GM18951 (cell line): ENCODE data around the gene JARID2.

Source experiments
- POLR2A ChIP-seq: IDR thresholded peaks from 4 replicates; pipeline ENCODE4 v1.6.1; 2011; ENCODE audit warnings: mild to moderate bottlenecking; ENCODE audit not compliant: insufficient read length, insufficient read depth; ENCODE audit errors: extremely low read depth
- in situ Hi-C: fragments of 300-500 bp; cut with MboI; formaldehyde crosslinking; loops from one replicate; pipeline ENCODE4 v1.12.0; 2022; ENCODE audit warnings: low sequenced_read_pairs, mixed read lengths, inconsistent platforms; ENCODE audit not compliant: unreplicated experiment

JARID2 gene

DNA sequence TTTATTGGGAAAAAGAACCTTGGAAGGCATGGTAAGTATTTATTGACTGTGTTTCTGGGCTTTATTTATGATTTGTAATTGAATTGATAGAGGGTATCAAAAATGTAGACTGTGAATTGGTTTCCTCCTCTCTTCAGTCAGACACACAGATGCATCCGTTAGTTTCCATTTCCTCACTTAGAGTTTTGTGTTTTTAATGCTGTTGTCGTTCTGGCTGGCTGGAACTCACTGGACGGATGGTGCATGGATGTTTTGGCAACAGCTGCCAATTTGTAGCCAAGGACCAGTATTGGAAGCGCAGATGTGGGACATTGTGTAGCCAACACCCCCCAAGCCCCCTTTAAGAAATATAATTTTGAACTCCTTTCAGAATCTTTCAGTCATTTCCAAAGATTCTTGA is 134.5 kb downstream of the JARID2 start:
- no peak for TF ChIP-seq POLR2A
- in situ Hi-C loops = no loop called here

DNA sequence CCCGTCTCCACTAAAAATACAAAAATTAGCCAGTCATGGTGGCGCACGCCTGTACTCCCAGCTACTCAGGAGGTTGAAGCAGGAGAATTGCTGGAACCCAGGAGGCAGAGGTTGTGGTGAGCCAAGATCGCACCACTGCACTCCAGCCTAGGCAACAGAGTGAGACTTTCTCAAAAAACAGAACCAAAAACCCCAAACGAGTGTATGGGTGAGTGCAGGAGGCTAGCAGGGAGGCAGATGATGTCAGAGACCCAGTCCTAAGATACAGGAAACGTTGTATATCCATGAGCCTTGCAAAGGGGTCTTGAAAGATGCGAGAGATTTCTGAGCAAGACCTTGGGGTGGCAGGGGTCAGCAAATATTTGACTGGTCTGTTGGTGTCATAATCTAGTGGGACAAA is 136.2 kb downstream of the JARID2 start:
- in situ Hi-C loops = no loop called here

DNA sequence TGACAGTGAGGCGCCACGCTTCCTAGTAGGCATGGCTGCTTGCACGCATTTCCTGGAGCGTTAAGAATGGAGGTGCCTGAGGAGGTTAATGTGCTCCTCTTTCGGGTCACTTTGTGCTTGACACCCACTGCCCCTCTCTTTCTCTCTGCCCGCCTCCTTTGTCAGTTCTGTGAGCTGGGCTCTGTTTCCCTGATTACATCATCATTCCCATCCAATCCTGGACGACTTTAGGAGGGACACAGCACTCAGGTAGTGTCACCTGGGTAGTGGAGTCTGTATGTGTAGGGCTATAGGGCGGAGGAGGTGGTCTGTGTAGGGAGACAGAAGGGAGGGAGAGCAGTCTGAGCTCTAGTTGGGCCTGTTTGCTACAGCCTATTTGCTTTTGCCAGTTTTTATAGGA is 136.8 kb downstream of the JARID2 start:
- TF ChIP-seq POLR2A = no peak
- in situ Hi-C loops = no loop called here

More for the DNA sequence above, 136.2 kb downstream of the JARID2 start:
- TF ChIP-seq POLR2A = no peak

DNA sequence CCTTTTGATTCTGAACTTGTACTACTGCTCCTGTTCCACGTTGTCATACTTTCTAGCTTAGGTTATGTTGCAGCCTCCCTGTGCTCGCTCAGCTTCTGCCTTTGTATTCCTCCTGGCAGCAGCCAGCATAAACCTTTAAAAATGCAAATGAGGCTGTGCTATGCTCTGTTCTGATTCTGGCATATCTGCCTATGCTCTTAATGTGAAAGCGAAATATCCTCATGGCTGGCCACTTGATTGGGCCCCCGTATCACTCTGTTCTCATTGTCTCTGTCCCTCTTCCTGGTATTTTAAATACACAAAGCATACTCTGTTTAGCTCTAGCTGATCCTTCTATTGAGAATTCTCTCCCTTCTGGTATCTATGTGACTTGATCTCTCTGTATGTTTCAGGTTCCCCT is 139.0 kb downstream of the JARID2 start:
- TF ChIP-seq POLR2A = no peak
- in situ Hi-C loops = no loop called here

DNA sequence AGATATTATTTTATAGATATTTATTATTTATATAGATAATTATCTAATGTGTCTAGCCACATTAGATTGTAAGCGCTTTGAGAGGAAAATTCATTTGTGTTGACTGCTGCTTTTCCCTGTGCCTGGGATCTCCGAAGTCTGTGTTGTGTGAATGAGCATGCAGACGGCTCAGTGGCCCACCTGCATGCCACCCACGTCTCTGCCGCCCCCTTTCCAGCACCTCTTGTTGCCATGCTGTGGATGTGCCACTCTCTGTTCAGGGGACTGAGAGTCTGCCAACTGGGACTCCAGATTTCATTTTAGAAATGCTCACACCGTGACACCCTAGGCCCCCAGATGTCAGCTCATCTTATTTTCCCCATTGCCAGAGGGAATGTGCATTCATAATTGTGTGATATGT is 139.7 kb downstream of the JARID2 start:
- no peak for TF ChIP-seq POLR2A
- in situ Hi-C loops = no loop called here

DNA sequence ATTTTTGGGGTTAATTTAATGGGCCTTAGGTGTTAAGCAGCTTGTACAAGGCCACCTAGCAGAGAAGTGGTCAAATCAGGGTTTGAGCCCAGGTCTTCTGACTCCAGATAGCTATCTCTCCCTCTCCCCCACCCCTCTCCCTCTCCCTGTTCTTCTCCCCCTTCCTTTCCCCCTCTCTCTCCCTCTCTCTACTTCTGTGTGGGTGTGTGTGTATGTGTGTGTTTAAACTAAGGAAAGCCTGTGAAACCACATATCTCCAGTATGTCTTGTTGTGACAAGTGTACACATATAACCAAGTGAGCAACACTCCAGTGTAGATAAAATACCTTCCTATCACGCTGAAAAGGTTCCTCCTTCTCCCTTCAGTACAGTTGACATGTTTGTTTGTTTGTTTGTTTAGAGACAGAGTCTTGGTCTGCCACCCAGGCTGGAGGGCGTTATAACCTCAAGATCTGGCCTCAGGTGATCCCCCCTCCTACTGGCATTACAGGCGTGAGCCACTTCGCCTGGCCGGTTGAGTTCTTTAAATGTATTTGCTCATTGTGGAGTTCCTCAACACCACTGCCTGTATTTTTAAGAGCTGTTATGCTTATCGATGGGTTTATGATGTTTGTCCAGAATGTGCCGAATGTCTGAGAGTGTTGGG is 140.4 kb downstream of the JARID2 start:
- no peak for TF ChIP-seq POLR2A
- in situ Hi-C loops = no loop called here

DNA sequence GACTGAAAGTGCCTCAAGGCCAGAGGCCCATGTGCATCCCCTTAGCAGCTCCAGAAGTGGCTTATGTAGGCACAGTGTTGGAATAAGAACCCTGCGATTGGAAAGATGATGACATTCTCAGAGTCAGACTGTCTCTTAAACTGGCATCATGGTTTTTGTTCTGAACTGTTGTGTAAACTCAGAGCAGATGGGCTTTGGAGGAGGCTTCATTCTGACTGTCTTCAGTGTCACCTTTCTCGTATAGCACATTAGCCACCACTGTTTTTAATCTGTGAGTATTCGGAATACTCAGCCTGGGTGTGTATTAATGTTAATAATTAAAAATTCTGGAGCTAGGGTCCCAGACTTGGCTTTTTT is 140.9 kb downstream of the JARID2 start:
- in situ Hi-C loops = no loop called here

DNA sequence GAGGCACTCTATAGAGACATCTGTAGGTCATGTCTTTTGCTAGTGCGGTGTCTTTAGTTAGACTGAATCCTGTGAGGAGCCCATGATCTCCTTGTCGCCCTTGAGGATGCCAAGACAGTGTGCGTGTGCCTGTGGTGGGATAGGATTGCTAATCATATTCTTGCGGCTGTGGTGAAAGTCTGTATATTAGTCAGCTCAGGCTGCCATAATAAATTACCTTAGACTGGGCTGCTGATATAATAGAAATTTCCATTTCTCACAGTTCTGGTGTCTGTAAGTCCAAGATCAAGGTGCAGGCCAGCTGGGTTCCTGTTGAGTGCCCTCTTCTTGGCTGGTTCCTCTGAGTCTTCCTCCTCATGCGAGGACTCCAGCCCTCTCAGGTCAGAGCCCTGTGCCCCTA is 141.2 kb downstream of the JARID2 start:
- no peak for TF ChIP-seq POLR2A
- in situ Hi-C loops = no loop called here

More for the DNA sequence above, 140.9 kb downstream of the JARID2 start:
- TF ChIP-seq POLR2A = no peak

DNA sequence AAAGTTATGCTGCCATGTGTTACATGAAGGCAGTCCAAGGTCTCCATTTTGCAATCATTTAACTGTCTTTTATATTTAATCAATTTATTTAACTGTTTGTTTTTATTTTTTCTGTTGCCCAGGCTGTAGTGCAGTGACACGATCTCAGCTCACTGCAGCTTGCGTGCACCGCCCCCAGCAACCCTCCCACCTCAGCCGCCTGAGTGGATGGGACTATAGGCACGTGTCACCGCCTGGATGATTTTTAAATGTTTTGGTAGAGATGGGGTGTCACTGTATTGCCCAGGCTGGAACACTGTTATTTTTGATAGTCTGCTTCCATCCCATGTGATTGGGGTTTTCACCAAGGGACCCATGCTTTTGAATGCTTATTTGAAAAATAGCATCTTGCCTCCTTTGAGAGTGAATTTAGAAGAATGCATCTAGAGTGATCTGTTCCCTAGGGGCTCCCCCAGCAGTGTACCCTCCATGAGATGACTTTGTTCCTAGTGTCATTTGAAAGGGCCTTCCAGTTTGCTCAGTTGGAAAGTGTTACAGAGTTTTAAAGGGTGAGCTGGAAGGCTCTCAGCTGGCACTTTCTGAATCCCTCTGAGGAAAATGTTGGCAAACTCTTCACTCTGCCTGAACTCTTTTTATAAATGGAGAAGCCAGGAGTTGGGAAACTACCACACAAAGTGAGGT is 143.4 kb downstream of the JARID2 start:
- in situ Hi-C loops = no loop called here
- no peak for TF ChIP-seq POLR2A

DNA sequence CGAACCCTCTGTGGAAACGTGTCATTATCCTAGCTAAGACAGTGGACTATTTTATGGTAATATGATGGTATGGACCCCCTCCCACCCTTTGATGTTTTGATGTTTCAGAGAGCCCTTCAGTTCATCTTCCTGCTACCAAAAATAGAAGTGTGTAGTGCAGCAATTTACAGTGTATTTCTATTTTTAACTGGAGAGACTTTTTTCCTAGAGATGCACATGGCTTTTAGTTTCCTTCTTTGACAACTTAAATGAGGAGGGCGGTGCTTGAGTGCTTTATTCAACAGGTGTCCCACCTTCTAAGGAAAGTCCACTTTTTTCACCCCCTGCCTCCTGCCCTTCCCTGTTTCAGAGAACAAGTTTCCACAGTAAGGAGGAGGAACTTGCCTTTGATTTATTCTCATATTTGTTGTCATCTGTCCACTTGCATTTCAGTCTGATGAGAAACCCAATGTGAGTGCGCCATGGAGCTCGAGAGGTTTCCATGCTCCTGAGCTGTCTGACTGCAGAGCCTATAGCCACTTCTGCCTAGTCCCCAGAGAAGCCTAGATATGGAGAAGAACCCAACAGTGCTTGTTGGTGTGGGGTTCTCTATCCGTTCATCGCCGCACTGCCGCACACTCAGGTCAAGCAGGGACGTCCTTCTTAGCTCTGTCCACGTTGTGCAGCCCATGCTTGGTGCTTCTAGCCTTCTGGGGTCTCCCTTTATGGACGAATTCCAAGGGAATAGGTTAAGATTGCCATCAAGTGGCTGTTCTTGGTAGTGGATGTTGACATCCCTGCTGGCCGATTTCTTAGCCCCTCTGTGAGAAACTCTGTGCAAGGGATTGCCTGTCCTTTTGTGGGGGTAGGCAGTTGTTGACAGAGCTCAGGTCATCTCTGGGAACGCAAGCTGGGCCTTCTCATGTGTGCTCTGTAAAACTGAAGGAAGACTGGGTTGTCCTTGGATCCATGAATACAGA is 144.2 kb downstream of the JARID2 start:
- no peak for TF ChIP-seq POLR2A
- in situ Hi-C loops = no loop called here

DNA sequence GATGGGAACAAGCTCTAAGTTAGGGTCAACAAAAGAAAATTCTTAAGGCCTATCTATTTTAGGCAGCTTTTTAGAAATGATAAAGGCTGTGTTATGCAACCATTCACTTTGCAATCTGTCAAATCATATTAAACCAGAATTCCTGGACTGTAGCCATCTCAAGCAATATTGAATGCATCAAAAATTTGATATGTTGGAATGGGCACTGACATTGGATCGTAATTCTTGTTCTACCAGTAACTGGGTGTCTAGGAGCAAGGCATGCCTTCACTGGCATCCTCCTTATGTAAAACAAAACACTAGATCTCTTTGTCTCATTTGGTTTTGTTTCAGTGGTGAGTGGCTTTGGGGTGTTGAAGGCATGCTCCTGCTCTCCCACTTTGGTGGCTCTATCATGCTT is 145.6 kb downstream of the JARID2 start:
- in situ Hi-C loops = no loop called here
- TF ChIP-seq POLR2A = no peak

DNA sequence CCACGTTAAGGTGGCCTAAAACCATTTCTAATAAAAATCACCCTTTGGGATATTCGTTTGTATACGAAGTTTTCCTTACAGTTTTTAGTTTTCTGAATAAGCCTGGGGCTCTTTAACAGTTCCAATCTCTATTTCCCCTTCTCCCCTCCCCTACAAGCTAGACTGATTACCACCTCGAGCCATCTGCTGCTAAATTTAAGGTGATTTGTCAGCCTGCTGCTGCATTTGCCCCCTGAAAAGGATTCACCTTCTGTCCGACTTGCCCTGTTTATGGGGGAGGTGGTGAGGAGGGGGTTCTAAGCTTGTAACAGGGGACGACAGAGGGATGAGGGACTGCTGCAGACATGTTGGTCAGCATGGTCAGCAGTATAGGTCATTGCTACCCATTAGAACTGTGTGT is 146.3 kb downstream of the JARID2 start:
- TF ChIP-seq POLR2A = no peak
- in situ Hi-C loops = no loop called here

DNA sequence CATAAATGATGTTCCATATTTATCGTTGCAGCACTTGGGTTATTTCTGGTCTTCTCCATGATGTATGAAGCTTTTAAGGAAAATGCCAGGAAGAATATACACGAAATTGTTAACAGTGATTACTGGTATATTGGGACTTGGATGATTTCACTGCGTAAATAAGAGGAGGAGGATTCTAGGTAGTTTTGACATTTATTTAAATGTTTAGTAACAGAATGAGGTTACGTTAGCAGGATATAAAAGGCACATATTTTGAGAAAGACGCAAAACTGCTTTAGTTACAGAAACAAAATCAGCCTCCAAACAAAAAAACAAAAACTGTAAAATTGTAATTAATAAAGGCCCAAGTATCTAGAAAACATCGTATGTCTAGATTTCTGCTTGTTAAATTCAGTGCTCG is 147.7 kb downstream of the JARID2 start:
- in situ Hi-C loops = no loop called here
- no peak for TF ChIP-seq POLR2A
